HG03558 (cell line): ENCODE data around the gene SPOCK1.

Experiments
- ATAC-seq: cut with Tn5 transposase; IDR thresholded peaks from one replicate; pipeline ENCODE4 v1.9.1; 2021; ENCODE audit warnings: moderate number of reproducible peaks; ENCODE audit not compliant: unreplicated experiment; ENCODE audit errors: extremely low read depth

SPOCK1 gene

DNA sequence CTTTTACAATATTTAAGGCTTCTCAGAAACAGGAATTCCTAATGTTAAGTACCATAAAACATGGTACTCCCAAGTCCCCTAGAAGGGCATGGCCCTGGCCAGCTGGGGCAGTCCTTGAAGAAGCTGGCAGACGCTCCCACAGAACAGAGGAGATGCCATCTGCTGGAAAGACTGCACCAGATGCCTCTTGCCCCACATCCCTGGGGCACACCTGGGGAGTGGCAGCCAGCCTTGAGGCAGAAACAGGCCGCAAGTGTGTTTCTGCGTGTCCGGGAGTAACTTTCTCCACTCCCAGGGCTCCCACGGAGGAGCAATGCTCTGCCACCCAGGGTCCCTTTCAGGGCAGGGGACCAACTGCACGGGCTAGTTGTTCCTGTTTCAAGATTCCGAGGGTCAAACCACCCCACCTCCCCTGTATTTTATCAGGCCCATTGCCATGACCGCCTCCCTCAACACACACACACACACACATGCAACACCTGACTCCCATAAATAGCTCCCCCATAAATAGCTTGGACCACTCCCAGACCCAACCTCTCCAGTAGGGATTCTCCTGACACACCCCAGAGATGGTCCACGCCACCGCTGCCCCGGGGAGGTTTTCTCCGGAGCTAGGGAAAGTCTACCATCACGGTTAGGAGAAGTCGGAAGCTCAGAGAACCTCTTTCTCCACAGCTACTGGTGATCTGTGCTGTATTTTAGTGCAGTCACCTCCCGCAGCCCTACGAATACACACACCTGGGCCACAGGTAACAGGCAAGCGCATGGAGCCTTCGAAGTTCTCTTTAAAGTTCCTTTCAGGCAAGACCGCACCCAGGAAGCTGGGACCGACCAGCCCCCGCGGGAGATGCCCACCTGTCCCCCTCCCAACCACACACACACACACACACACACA is 1.5 kb downstream of the SPOCK1 start:
- ATAC-seq: no peak

DNA sequence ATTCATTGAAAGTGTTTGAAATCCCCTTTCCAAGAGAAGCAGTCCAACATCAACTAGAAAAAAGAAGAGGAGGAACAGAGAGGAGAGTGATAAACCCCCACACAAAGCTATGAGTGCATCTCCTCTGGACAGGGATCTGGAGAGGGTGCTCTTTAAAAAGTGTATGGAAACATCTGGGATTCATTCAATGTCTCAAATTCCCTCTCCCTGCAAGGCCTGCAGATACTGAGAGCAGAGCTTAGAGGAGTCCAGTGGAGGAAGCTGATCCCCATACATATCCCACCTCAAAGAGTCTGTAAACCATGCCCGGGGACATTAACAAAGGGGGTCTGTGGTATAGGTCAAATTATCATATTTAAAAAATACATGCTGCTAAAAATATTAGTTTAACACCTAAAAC is 2.2 kb downstream of the SPOCK1 start:
- no peak for ATAC-seq

DNA sequence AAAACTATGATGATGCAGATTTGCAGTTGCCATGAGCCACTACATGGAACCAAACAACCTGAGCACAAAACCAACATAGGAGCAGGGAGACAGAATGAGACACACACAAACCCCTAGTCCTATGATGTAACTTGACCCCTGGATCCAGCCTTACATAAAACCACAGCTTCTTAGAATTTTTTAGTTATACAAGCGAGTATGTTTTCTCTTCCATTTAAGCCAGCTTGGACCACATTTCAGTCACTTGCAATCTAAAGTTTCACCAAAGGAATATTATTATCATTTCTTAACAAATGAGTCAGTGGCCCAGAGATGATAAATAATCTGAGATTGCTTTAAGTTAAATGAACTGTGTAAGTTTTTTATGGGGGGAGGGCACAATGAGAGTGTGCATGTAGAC is 6.8 kb downstream of the SPOCK1 start:
- no peak for ATAC-seq

DNA sequence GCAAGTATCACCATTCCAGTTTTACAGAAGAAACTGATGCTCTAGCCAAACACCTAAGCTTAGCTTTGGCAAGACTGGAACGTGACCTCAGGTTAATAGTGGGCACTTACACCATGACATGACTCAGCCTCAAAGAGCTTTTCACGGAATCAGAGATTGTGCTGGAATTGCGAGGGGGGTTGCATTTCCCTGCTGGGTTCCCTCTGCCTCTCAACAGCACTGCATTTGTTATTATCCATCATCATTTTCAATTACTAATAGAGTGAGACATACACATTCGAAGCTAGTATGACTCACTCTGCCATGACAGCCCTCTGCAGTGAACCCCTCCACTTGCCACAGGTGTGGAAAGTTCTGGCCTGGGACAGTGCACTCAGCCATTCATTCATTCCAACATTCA is 8.0 kb downstream of the SPOCK1 start:
- no peak for ATAC-seq

GRCh38 chr5:137490591-137490990 is 8.5 kb downstream of the SPOCK1 start:
- no peak for ATAC-seq

GRCh38 chr5:137488974-137489373 is 10.2 kb downstream of the SPOCK1 start:
- ATAC-seq: no peak

DNA sequence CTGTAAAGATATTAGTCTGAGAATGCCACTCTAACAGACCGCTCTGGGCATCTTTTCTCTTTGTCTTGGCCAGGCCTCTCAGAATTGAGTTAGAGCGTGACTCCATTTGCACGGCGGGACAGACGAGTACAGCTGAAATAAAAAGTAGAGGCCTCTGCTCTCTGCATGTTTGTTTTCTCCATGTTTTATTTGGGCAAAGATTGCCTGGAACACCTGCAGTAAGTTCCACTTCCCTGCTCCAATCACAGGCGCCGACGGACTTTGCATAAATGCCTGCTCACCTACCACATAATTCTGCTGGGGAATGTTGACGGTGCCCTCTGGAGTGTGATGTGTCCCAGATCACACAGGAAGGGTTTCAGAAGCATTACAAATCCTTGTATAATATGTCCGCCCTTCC is 10.6 kb downstream of the SPOCK1 start:
- no peak for ATAC-seq

DNA sequence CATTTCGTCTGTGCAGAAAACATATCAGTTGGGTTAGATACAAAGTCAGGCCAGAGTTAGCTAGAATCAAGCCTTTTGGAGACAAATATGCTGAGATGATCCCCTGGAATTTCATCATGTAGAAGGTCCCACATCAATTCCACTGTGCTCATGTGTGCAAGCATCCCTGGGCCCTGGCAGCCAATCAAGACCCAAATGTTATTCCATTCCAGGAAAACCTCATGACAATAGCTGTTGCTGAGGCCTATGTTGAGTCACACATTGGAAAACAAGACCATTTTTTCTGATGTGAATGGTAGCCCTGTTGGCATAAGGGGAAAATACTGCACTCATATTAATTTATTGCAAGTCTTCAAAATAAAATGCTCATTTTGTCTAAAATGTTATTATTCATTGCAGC is 11.5 kb downstream of the SPOCK1 start:
- no peak for ATAC-seq

- no peak for ATAC-seq
Observed at GRCh38 chr5:137486707-137487106, 12.4 kb downstream of the SPOCK1 start.

- ATAC-seq: no peak
Observed at GRCh38 chr5:137481596-137481995, 17.5 kb downstream of the SPOCK1 start.

GRCh38 chr5:137478043-137478442 is 21.1 kb downstream of the SPOCK1 start:
- no peak for ATAC-seq

DNA sequence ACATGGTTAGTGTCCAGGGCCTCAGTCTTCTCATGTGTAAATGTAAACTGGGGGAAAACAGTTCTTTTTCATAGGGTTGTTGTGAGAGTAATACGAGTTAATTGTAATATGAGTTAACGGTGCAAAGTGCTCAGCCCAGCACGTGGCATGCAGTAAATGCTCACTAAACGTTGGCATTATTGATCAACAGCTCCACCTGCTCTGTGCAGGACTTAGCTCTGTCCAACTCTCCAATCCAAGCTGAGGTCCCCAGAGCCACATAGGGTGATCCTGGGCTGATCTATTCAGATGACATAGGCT is 28.3 kb downstream of the SPOCK1 start:
- no peak for ATAC-seq

GRCh38 chr5:137470111-137470920 is 28.8 kb downstream of the SPOCK1 start:
- ATAC-seq: no peak

DNA sequence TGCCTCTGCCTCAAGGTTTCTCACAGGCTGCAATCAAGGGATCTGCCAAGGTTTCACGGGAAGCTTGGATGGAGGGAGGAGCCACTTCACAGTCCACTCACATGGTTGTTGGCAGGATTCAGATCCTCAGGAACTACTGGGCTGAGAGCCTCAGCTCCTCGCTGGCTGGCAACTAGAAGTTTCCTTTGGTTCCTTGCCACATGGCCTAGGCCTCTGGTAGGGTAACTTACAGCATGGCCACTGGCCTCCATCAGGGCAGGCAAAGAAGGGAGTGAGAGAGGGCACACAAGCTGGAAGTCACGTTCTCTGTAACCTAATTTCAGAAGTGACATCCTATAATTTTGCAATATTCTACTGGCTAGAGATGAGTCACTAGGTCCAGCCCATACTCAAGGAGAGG is 32.2 kb downstream of the SPOCK1 start:
- ATAC-seq: no peak

DNA sequence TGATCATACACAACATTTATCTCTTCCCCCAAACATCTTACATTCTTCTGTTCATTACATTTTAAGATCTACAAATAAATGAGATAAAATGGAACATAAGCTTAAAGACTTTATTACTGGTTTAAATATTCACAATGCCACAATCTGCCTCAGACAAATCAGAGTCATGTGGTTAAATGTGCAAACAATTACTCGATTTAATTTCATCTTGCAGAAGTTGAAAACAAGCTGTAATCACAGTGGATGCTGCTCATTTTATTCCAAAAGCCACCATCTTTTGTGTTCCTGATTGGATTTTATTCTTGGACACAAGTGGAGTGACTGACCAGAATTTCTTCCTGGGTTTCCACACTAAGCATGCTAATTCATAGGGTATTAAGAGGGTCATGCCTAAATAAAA is 33.2 kb downstream of the SPOCK1 start:
- ATAC-seq: no peak

DNA sequence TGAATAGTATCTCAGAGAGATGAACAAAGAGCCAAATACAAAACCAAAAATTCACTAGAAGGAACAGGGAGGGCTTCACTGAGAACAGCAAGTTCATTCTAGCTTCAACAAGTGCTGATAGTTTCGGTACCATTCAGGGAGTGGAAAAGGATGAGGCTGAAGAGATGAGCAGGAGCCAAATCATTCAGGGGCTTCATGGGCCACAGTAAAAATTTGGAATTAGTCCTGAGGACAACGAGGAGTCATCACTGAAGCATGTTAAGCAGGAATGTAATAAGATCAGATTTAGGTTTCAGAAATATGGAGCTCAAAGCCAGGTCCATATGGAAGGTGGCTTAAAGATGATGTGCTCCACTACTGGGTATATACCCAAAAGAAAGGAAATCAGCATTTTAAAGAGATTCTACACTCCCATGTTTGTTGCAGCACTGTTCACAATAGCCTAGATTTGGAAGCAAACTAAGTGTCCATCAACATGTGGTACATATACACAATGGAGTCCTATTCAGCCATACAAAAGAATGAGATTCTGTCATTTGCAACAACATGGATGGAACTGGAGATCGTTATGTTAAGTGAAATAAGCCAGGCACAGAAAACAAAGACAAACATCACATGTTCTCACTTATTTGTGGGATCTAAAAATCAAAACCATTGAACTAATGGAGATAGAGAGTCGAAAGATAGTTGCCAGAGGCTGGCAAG is 36.2 kb downstream of the SPOCK1 start:
- ATAC-seq: no peak

DNA sequence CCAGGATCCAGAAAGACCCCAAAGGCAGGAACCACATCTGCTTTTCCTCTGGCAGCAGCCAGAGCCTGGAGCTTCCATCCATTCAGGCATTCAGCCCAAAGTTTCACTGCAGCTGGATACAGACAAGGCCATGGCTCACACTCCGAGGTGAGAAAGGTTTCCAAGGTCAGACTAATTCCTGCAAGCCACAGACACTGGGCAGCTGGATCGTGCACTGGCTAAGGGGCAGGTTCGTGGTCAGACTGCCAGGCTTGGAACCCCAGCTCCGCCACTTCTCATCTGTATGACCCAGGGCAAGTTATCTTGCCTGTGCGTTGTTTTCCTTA is 36.9 kb downstream of the SPOCK1 start:
- ATAC-seq: no peak

DNA sequence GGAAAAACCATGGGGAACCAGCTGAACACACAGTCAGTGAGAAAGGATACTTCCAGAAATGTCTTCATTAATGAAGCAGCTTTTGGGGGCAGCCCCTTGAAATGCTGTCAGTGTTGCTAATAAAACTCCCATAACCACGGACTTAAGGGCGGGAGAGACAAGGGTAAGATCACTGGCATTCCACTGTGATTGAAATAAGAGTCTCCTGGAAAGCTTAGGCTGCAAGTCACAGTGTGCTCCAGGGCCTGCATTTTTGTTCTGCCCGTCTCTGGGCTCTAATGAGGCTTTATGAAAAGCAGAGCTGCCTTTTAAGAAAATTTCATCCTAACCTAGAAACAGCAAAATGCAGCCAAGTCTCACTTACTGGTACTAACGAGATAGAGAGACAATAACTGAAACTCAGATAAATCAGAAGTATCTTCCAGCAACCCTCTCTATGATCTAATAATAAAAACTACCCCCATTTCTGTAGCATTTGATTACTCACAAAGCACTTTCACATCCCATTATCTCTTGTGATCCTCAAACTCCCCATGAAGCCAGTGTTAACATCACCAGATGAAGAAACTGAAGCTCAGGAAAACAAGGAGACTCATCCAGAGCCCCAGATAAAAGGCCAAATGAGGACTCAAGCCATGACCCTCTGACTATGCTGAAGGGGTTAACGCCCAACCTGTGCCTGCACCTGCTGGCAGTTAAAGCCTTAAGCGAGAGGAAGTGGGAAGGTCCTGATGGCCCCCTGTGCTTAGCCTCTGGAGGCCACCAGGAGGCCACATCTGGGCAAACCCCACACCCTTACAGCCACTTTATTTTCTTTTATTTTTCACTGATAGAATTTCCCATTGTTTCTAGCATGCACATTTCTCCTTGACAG is 37.5 kb downstream of the SPOCK1 start:
- no peak for ATAC-seq

DNA sequence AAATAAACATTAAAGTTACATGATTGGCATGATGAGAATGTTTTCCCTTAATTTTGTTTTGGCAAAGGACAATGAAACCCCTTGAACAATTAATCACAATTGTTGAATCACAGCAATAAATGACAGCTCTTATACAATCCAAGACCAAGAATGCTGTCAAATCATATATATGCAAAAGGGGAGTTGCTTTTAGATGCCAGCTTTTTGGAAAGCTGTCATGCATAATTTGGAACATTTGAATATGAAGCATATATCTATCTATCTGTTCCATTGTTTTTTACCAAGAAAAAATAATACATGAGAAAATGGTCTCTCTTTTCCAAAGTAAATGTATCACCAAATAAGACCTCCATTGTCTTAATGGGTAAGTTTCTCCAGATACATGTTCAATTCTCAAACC is 44.5 kb downstream of the SPOCK1 start:
- ATAC-seq: no peak

DNA sequence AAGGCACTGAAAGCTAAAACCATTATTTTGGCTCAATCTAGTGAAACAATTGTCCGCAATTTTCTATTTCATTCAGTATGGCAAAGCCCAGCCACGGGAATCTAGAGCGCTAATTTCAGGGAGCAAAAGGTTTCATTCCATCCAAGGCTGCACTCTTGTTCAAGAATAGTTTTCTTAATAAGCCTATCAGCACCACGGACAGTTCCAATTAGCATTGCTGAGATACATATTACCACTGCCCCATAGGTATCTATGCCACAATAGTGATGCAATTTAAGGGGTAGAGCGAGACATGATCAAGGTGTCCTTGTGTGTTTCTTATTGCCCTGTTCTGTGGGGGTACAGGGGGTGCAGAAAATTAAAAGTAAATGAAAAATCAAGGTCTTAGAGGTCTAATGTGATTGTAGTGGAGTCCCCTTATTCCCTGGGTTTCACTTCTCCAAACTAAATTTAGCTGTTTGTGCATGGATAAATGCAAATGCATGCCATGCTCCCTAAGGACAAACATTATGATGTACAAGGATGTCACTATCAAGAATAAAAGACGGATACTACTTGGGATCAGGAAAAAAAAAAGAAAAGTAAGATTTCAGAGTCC is 45.5 kb downstream of the SPOCK1 start:
- ATAC-seq: no peak
